Muscle of leg (tissue), 11 donors: ENCODE measurements around the gene TENM4. TPM values are rescaled to one million over a fixed set of nuclear protein-coding genes. Genes with fewer than 3 reads are reported as not detected.
A peak's percentile ranks its signal among the peaks of the same experiment; 100 is the strongest.

Experiments used
- DNase-seq: peaks from one replicate; pipeline ENCODE4 v3.0.0; 2013
- H3K27ac ChIP-seq: one replicate; pipeline ENCODE4 v1.5.1; 2013; ENCODE audit warnings: mild to moderate bottlenecking, low read length, control low read depth
- H3K27me3 ChIP-seq: one replicate; pipeline ENCODE4 v1.6.1; 2013; ENCODE audit warnings: low read length; ENCODE audit not compliant: control insufficient read depth, insufficient read depth
- H3K36me3 ChIP-seq: one replicate; pipeline ENCODE4 v1.6.1; 2013; ENCODE audit warnings: low read length; ENCODE audit not compliant: control insufficient read depth, insufficient read depth
- H3K4me1 ChIP-seq: one replicate; pipeline ENCODE4 v1.6.1; 2013; ENCODE audit warnings: low read length; ENCODE audit not compliant: control insufficient read depth, insufficient read depth
- H3K4me3 ChIP-seq: one replicate; pipeline ENCODE4 v1.5.1; 2013; ENCODE audit warnings: low read length, control low read depth
- H3K9me3 ChIP-seq: replicated peaks from 2 replicates; pipeline ENCODE4 v1.6.1; 2013; ENCODE audit warnings: low read depth, low read length; ENCODE audit not compliant: control insufficient read depth
- WGBS: methylation state at CpG from one replicate; pipeline ENCODE4 v1.1.5; 2013; ENCODE audit warnings: missing lambda C conversion rate; ENCODE audit not compliant: insufficient coverage; 5-methylcytosine and 5-hydroxymethylcytosine counted together
- polyA plus RNA-seq, 8 donors: library from polyadenylated mRNA; unstranded; fragments of 120-200 nt; gene quantifications; one replicate each; pipeline versions ENCODE4 v1.2.1 to v1.2.3, GENCODE V29; 2013; ENCODE audit warnings: inconsistent platforms in 1 of 8, low replicate concordance in 1 of 8; ENCODE audit not compliant: insufficient read length in 8 of 8, insufficient read depth in 1 of 8
- total RNA-seq: library from RNA; stranded (reverse); fragments of 120-200 nt; gene quantifications from one replicate; pipeline ENCODE4 v1.2.4, GENCODE V29; 2013

The TENM4 gene
- total and polyA plus RNA-seq, 9 donors = 4.6 to 13.8 (median 10.3) TPM

GRCh38 chr11:78706551-78706950, 734.3 kb downstream of the TENM4 start:
- H3K27me3 ChIP-seq = no peaks in the 10 kb centered on the region
- no peak overlapping the region for H3K4me3 ChIP-seq
- no peak overlapping the region for H3K27ac ChIP-seq
- H3K4me1 ChIP-seq = no peaks in the 10 kb centered on the region
- H3K36me3 ChIP-seq = peaks cover 17% of the 10 kb centered on the region
- 76% methylated on average over 4 of the region's 6 CpGs for WGBS
- peak; percentile 44 for DNase-seq
- H3K9me3 ChIP-seq = no peaks in the 10 kb centered on the region

GRCh38 chr11:78704811-78705210, 736.0 kb downstream of the TENM4 start:
- no peaks in the 10 kb centered on the region for H3K4me1 ChIP-seq

GRCh38 chr11:78699609-78700135, 741.2 kb downstream of the TENM4 start:
- H3K27ac ChIP-seq = no peak overlapping the region
- DNase-seq = no peak
- no peaks in the 10 kb centered on the region for H3K4me1 ChIP-seq
- H3K9me3 ChIP-seq = no peaks in the 10 kb centered on the region
- no peak overlapping the region for H3K4me3 ChIP-seq
- peaks cover 6% of the 10 kb centered on the region for H3K36me3 ChIP-seq
- WGBS = 75% methylated on average over 3 of the region's 7 CpGs
- H3K27me3 ChIP-seq = no peaks in the 10 kb centered on the region

More at GRCh38 chr11:78704811-78705210, 736.0 kb downstream of the TENM4 start:
- H3K27me3 ChIP-seq = no peaks in the 10 kb centered on the region
- 78% methylated on average over 5 of the region's 8 CpGs for WGBS
- H3K36me3 ChIP-seq = peaks cover 20% of the 10 kb centered on the region
- no peak overlapping the region for H3K27ac ChIP-seq
- no peak for DNase-seq
- H3K9me3 ChIP-seq = no peaks in the 10 kb centered on the region
- H3K4me3 ChIP-seq = no peak overlapping the region

- H3K36me3 ChIP-seq = peaks cover 6% of the 10 kb centered on the region
- no peaks in the 10 kb centered on the region for H3K4me1 ChIP-seq
- DNase-seq = no peak
- no peaks in the 10 kb centered on the region for H3K9me3 ChIP-seq
- WGBS = 93% methylated on average over 3 of the region's 3 CpGs
- H3K27ac ChIP-seq = no peak overlapping the region
- H3K27me3 ChIP-seq = no peaks in the 10 kb centered on the region
- no peak overlapping the region for H3K4me3 ChIP-seq
Observed at GRCh38 chr11:78698612-78699011, 742.2 kb downstream of the TENM4 start.

- DNase-seq = no peak
- Histone ChIP-seq H3K36me3 (peaks cover 2% of the 10 kb centered on the region), H3K27ac (no peak overlapping the region), H3K27me3 (no peaks in the 10 kb centered on the region), H3K4me3 (no peak overlapping the region), H3K9me3 (no peaks in the 10 kb centered on the region), H3K4me1 (no peaks in the 10 kb centered on the region)
- no CpG with 5 or more reads among the region's 7 CpGs for WGBS
Observed at GRCh38 chr11:78696177-78696576, 744.7 kb downstream of the TENM4 start.

- 86% methylated on average over 1 of the region's 4 CpGs for WGBS
- H3K27ac ChIP-seq = no peak overlapping the region
- no peak overlapping the region for H3K4me3 ChIP-seq
- no peaks in the 10 kb centered on the region for H3K36me3 ChIP-seq
- DNase-seq = no peak
- no peaks in the 10 kb centered on the region for H3K4me1 ChIP-seq
- H3K9me3 ChIP-seq = no peaks in the 10 kb centered on the region
- no peaks in the 10 kb centered on the region for H3K27me3 ChIP-seq
Observed at GRCh38 chr11:78694152-78694551, 746.7 kb downstream of the TENM4 start.

- no peaks in the 10 kb centered on the region for H3K36me3 ChIP-seq
- WGBS = 100% methylated on average over 1 of the region's 2 CpGs
- H3K4me1 ChIP-seq = no peaks in the 10 kb centered on the region
- H3K27me3 ChIP-seq = no peaks in the 10 kb centered on the region
- no peak overlapping the region for H3K4me3 ChIP-seq
- no peak for DNase-seq
- H3K27ac ChIP-seq = no peak overlapping the region
- no peaks in the 10 kb centered on the region for H3K9me3 ChIP-seq
Observed at GRCh38 chr11:78691215-78691614, 749.6 kb downstream of the TENM4 start.

GRCh38 chr11:78690352-78690987, 750.4 kb downstream of the TENM4 start:
- DNase-seq = no peak
- no CpG with 5 or more reads among the region's 2 CpGs for WGBS
- Histone ChIP-seq H3K9me3 (no peaks in the 10 kb centered on the region), H3K4me3 (no peak overlapping the region), H3K36me3 (no peaks in the 10 kb centered on the region), H3K27me3 (no peaks in the 10 kb centered on the region), H3K4me1 (no peaks in the 10 kb centered on the region), H3K27ac (no peak overlapping the region)

- no peaks in the 10 kb centered on the region for H3K27me3 ChIP-seq
- H3K27ac ChIP-seq = no peak overlapping the region
- H3K4me1 ChIP-seq = no peaks in the 10 kb centered on the region
- no peak for DNase-seq
- H3K9me3 ChIP-seq = no peaks in the 10 kb centered on the region
- 63% methylated on average over 2 of the region's 5 CpGs for WGBS
- no peaks in the 10 kb centered on the region for H3K36me3 ChIP-seq
- H3K4me3 ChIP-seq = no peak overlapping the region
Observed at GRCh38 chr11:78689585-78690153, 751.2 kb downstream of the TENM4 start.

GRCh38 chr11:78689101-78689500, 751.7 kb downstream of the TENM4 start:
- Histone ChIP-seq H3K4me1 (no peaks in the 10 kb centered on the region), H3K27me3 (no peaks in the 10 kb centered on the region), H3K4me3 (no peak overlapping the region), H3K36me3 (peaks cover 5% of the 10 kb centered on the region), H3K27ac (no peak overlapping the region), H3K9me3 (no peaks in the 10 kb centered on the region)
- no peak for DNase-seq
- no CpG with 5 or more reads among the region's 3 CpGs for WGBS
